ENCODE results near the gene TCIRG1. TPM values are rescaled to one million over a fixed set of nuclear protein-coding genes. Genes with fewer than 3 reads are reported as not detected.

TCIRG1 gene
- total and polyA plus RNA-seq, 2 experiments from 2014 or later, result 75.9 to 118 TPM

- in situ Hi-C loops (cut with MboI), result no loop called here
- Histone ChIP-seq H3K4me1 (ENCODE audit: insufficient read depth) (no peaks in the 10 kb centered on the region), H2AFZ (no peak overlapping the region), H3F3A (ENCODE audit: insufficient read depth) (no peaks in the 10 kb centered on the region), H3K9me3 (ENCODE audit: low read depth) (no peaks in the 10 kb centered on the region), H3K79me2 (ENCODE audit: insufficient read depth) (peaks cover 26% of the 10 kb centered on the region), H3K4me3 (no peak overlapping the region), H3K27ac (no peak overlapping the region), H3K9ac (no peak overlapping the region), H3K27me3 (replicated peaks; ENCODE audit: insufficient read depth) (no peaks in the 10 kb centered on the region), H3K9me2 (ENCODE audit: insufficient read depth) (no peaks in the 10 kb centered on the region), H4K20me1 (ENCODE audit: insufficient read depth) (no peaks in the 10 kb centered on the region), H3K4me2 (ENCODE audit: unreplicated experiment) (no peak overlapping the region), H3K36me3 (ENCODE audit: low read depth) (no peaks in the 10 kb centered on the region)
- DNase-seq, result no peak
- no peak for TF ChIP-seq EZH2 (IDR thresholded peaks at IDR 0.05; ENCODE audit: insufficient read depth, poor library complexity, severe bottlenecking)
- no peak for TF ChIP-seq EZH2phosphoT487 (IDR thresholded peaks at IDR 0.05; ENCODE audit: insufficient read depth, low read depth)
Measured at GRCh38 chr11:68099057-68099456, 60.2 kb downstream of the TCIRG1 start.

- Histone ChIP-seq H3K9me2 (ENCODE audit: insufficient read depth) (no peaks in the 10 kb centered on the region), H3K79me2 (ENCODE audit: insufficient read depth) (peaks cover 26% of the 10 kb centered on the region), H3K9ac (no peak overlapping the region), H3K9me3 (ENCODE audit: low read depth) (no peaks in the 10 kb centered on the region), H3K4me3 (no peak overlapping the region), H4K20me1 (ENCODE audit: insufficient read depth) (no peaks in the 10 kb centered on the region), H2AFZ (no peak overlapping the region), H3K4me2 (ENCODE audit: unreplicated experiment) (no peak overlapping the region), H3K27ac (no peak overlapping the region), H3K27me3 (replicated peaks; ENCODE audit: insufficient read depth) (no peaks in the 10 kb centered on the region), H3F3A (ENCODE audit: insufficient read depth) (no peaks in the 10 kb centered on the region), H3K4me1 (ENCODE audit: insufficient read depth) (no peaks in the 10 kb centered on the region), H3K36me3 (ENCODE audit: low read depth) (no peaks in the 10 kb centered on the region)
- DNase-seq, result no peak
- 82 to 83% methylated on average over 12 of the region's 12 CpGs for WGBS, 2 experiments (ENCODE audit: low coverage in 1 of 2, low lambda C conversion rate in 2 of 2, missing lambda C conversion rate in 2 of 2)
- in situ Hi-C loops (cut with MboI), result no loop called here
- TF ChIP-seq EZH2phosphoT487 (IDR thresholded peaks at IDR 0.05; ENCODE audit: insufficient read depth, low read depth) (no peak), EZH2 (IDR thresholded peaks at IDR 0.05; ENCODE audit: insufficient read depth, poor library complexity, severe bottlenecking) (no peak)
Measured at GRCh38 chr11:68099474-68100405, 60.9 kb downstream of the TCIRG1 start.

Small RNAs within 50 kb of the gene (microRNA-seq; reads per million reads assigned to microRNA genes)
- gene MIR4691 (ENCODE audit: borderline number of aligned reads), result not detected
- gene MIR6753 (ENCODE audit: borderline number of aligned reads), result not detected
- not detected for gene MIR7113 (ENCODE audit: borderline number of aligned reads)

Small RNAs within 50 kb of the gene (small RNA-seq; reads per million reads assigned to genes)
- gene MIR6753 (ENCODE audit: low read depth, low replicate concordance), result not detected

Other genes with a start within 250 kb of the TCIRG1 start
- gene UNC93B1, start 34.9 kb upstream of the TCIRG1 start, total RNA-seq (2014; rRNA removed; shearing (Covaris generic)), result 37.7 and 41.1 TPM in 2 replicates
- gene UNC93B1, start 34.9 kb upstream of the TCIRG1 start, polyA plus RNA-seq (2016; fragmentation: Nextera tagmentation; extraction: Ambion mirVana), result 20.9 and 24.6 TPM in 2 replicates
- 63.9 and 70.7 TPM in 2 replicates for gene ALDH3B1, start 28.7 kb upstream of the TCIRG1 start, total RNA-seq (2014; rRNA removed; shearing (Covaris generic))
- gene ALDH3B1, start 28.7 kb upstream of the TCIRG1 start, polyA plus RNA-seq (2016; fragmentation: Nextera tagmentation; extraction: Ambion mirVana), result 42.7 and 43.4 TPM in 2 replicates
- 114 and 117 TPM in 2 replicates for gene NDUFS8, start 8.3 kb upstream of the TCIRG1 start, total RNA-seq (2014; rRNA removed; shearing (Covaris generic))
- gene NDUFS8, start 8.3 kb upstream of the TCIRG1 start, polyA plus RNA-seq (2016; fragmentation: Nextera tagmentation; extraction: Ambion mirVana), result 219 and 230 TPM in 2 replicates
- gene CHKA, start 82.4 kb downstream of the TCIRG1 start, total RNA-seq (2014; rRNA removed; shearing (Covaris generic)), result 4.2 and 12.3 TPM in 2 replicates
- gene CHKA, start 82.4 kb downstream of the TCIRG1 start, polyA plus RNA-seq (2016; fragmentation: Nextera tagmentation; extraction: Ambion mirVana), result 3.6 and 4.2 TPM in 2 replicates
- 17.7 and 25.9 TPM in 2 replicates for gene KMT5B, start 174.3 kb downstream of the TCIRG1 start, total RNA-seq (2014; rRNA removed; shearing (Covaris generic))
- 21.0 and 22.9 TPM in 2 replicates for gene KMT5B, start 174.3 kb downstream of the TCIRG1 start, polyA plus RNA-seq (2016; fragmentation: Nextera tagmentation; extraction: Ambion mirVana)
- 73.7 and 89.4 TPM in 2 replicates for gene C11orf24, start 232.9 kb downstream of the TCIRG1 start, total RNA-seq (2014; rRNA removed; shearing (Covaris generic))
- gene C11orf24, start 232.9 kb downstream of the TCIRG1 start, polyA plus RNA-seq (2016; fragmentation: Nextera tagmentation; extraction: Ambion mirVana), result 105 and 109 TPM in 2 replicates